GM12878 (cell line): ENCODE results near the gene RETREG1. TPM values are rescaled to one million over a fixed set of nuclear protein-coding genes. Genes with fewer than 3 reads are reported as not detected.

Source experiments
- ATAC-seq: fragments of 200-7000 bp; cut with Tn5 transposase; 3 replicates; pipeline ENCODE4 v1.9.1; 2020; ENCODE audit warnings: mild to moderate bottlenecking, moderate library complexity
- BruUV-seq: library from RNA; stranded (reverse); fragments of 400-500 nt; replicated peaks from 2 replicates; lab custom pipeline; 2021; lab: Mats Ljungman, UMichigan
- CTCF ChIA-PET: fragments of 300-600 bp; sonication (Branson Sonifier 250); formaldehyde crosslinking; extraction: SDS; loops from one replicate; lab custom pipeline; 2021; ENCODE audit warnings: inconsistent platforms; lab: Yijun Ruan, JAX
- POLR2A ChIA-PET: fragments of 350-600 bp; formaldehyde crosslinking; extraction: SDS; loops from one replicate; lab custom pipeline; 2021; ENCODE audit warnings: inconsistent platforms; lab: Charles Lee
- RAD21 ChIA-PET: fragments of 300-600 bp; sonication (Branson Sonifier 250); formaldehyde crosslinking; loops from one replicate; lab custom pipeline; 2023; ENCODE audit warnings: antibody characterized with exemption; ENCODE audit not compliant: unreplicated experiment; lab: Charles Lee
- SMC1A ChIA-PET: fragments of 300-600 bp; sonication (Branson Sonifier 250); formaldehyde crosslinking; loops from one replicate; lab custom pipeline; 2023; ENCODE audit not compliant: unreplicated experiment, uncharacterized antibody; lab: Charles Lee
- DNase-seq: peaks from one replicate; pipeline ENCODE4 v3.0.0-alpha.2; 2011; ENCODE audit warnings: low read depth, low spot score
- FAIRE-seq: peaks from 3 replicates; lab custom pipeline; 2011; peaks lifted over from hg19 to GRCh38; lab: Jason Lieb, UNC
- H2AFZ ChIP-seq: 2 replicates; pipeline ENCODE4 v1.6.0; 2011; ENCODE audit warnings: low read depth, low read length, control low read depth; ENCODE audit not compliant: control insufficient read depth
- H3K27ac ChIP-seq: 2 replicates; pipeline ENCODE4 v1.5.1; 2011; ENCODE audit warnings: control low read depth; ENCODE audit not compliant: control insufficient read depth, insufficient read depth
- H3K27me3 ChIP-seq, 2 experiments: replicated peaks in 1 of 2; 2 replicates each; pipeline versions ENCODE4 v1.6.0 to v1.6.1; 2011; ENCODE audit warnings: low read length in 1 of 2; ENCODE audit not compliant: control insufficient read depth in 2 of 2, insufficient read depth in 2 of 2
- H3K36me3 ChIP-seq, 2 experiments: 2 replicates each; pipeline ENCODE4 v1.5.1; 2011; ENCODE audit warnings: low read length in 1 of 2; ENCODE audit not compliant: control insufficient read depth in 2 of 2, insufficient read depth in 2 of 2
- H3K4me1 ChIP-seq: 2 replicates; pipeline ENCODE4 v1.6.1; 2011; ENCODE audit warnings: mild to moderate bottlenecking, low read length, moderate library complexity, mixed read lengths; ENCODE audit not compliant: control insufficient read depth, insufficient read depth
- H3K4me2 ChIP-seq: 2 replicates; pipeline ENCODE4 v1.6.0; 2011; ENCODE audit warnings: control low read depth; ENCODE audit not compliant: control insufficient read depth, insufficient read depth
- H3K4me3 ChIP-seq: fragments of 200-600 bp; sonication (generic); 2 replicates; pipeline ENCODE4 v1.5.1; 2016
- H3K79me2 ChIP-seq: 2 replicates; pipeline ENCODE4 v1.6.0; 2011; ENCODE audit warnings: low read length; ENCODE audit not compliant: control insufficient read depth, insufficient read depth
- H3K9ac ChIP-seq: 2 replicates; pipeline ENCODE4 v1.8.0; 2011; ENCODE audit warnings: low read length, control low read depth, mixed read lengths; ENCODE audit not compliant: control insufficient read depth, insufficient read depth
- H3K9me3 ChIP-seq: replicated peaks from 3 replicates; pipeline ENCODE4 v1.5.1; 2011; ENCODE audit warnings: mild to moderate bottlenecking, low read length; ENCODE audit not compliant: control insufficient read depth, insufficient read depth
- H4K20me1 ChIP-seq: 2 replicates; pipeline ENCODE4 v1.6.0; 2011; ENCODE audit not compliant: control insufficient read depth, insufficient read depth
- BCL3 ChIP-seq: IDR thresholded peaks from 2 replicates; pipeline ENCODE4 v1.6.1; 2011; ENCODE audit warnings: borderline replicate concordance, low read depth, mild to moderate bottlenecking, moderate library complexity, low read length; ENCODE audit not compliant: insufficient read depth, poor library complexity, severe bottlenecking
- GATAD2B ChIP-seq: fragments of 450-650 bp; conservative IDR thresholded peaks from 2 replicates; pipeline ENCODE4 v1.6.1; 2017; ENCODE audit warnings: low read depth, mild to moderate bottlenecking, moderate library complexity
- IRF3 ChIP-seq: fragments of 450-650 bp; IDR thresholded peaks from 2 replicates; pipeline ENCODE4 v1.6.1; 2014; ENCODE audit warnings: mild to moderate bottlenecking
- LARP7 ChIP-seq: fragments of 450-650 bp; IDR thresholded peaks from 2 replicates; pipeline ENCODE4 v1.6.1; 2017; ENCODE audit warnings: mild to moderate bottlenecking
- MEF2B ChIP-seq: fragments of 450-650 bp; IDR thresholded peaks from 2 replicates; pipeline ENCODE4 v1.6.1; 2018; ENCODE audit warnings: mild to moderate bottlenecking, moderate library complexity; ENCODE audit not compliant: partially characterized antibody, poor library complexity, severe bottlenecking
- STAT3 ChIP-seq: IDR thresholded peaks from 2 replicates; pipeline ENCODE4 v1.6.1; 2011; ENCODE audit warnings: low read depth, low read length, improper control_type of control experiment
- TBL1XR1 ChIP-seq: IDR thresholded peaks from 2 replicates; pipeline ENCODE4 v1.6.1; 2012; ENCODE audit warnings: low read depth, low read length, improper control_type of control experiment
- TCF12 ChIP-seq: IDR thresholded peaks from 2 replicates; pipeline ENCODE4 v1.6.1; 2011; ENCODE audit warnings: low read depth, mild to moderate bottlenecking, low read length
- WGBS: methylation state at CpG from one replicate; pipeline ENCODE4 v1.1.6; 2016; ENCODE audit warnings: low lambda C conversion rate; ENCODE audit not compliant: insufficient replicate concordance, insufficient coverage; ENCODE audit errors: missing lambda C conversion rate; 5-methylcytosine and 5-hydroxymethylcytosine counted together
- in situ Hi-C: fragments of 300-500 bp; cut with MboI; formaldehyde crosslinking; loops from 9 replicates; pipeline ENCODE4 v1.14.3; 2018; ENCODE audit warnings: mixed read lengths
- intact Hi-C: fragments of 100-400 bp; cut with micrococcal nuclease; formaldehyde crosslinking; loops from one replicate; pipeline ENCODE4 v1.14.2; 2022; ENCODE audit not compliant: unreplicated experiment
- polyA plus RNA-seq, 11 experiments: library from polyadenylated mRNA; depleted of rRNA in 4 of 11; unstranded in 6 of 11; stranded (reverse) in 5 of 11; fragments of >200 nt; fragmentation: Nextera tagmentation in 4 of 11; fragmentation: Illumina TruSeq in 1 of 11; extraction: Ambion mirVana in 4 of 11; extraction: Trizol in 1 of 11; gene quantifications; 1 replicate in 1 of 11; 2 replicates in 10 of 11; pipeline versions ENCODE4 v1.2.1 to v1.2.3, GENCODE V29; 2011 to 2016; ENCODE audit warnings: inconsistent platforms in 2 of 11, missing spikeins in 2 of 11, low read depth in 1 of 11
- total RNA-seq, 4 experiments: library from RNA; depleted of rRNA in 3 of 4; stranded (reverse); fragments of >200 nt in 3 of 4; fragmentation: Illumina TruSeq in 1 of 4; extraction: Trizol in 1 of 4; gene quantifications; 2 replicates each; pipeline versions ENCODE4 v1.2.1 to v1.2.3, GENCODE V29; 2013 to 2021

RETREG1 gene
- total and polyA plus RNA-seq, 10 of the 15 experiments (the other 5 are each of a cell fraction or from before 2014, with no cell fraction given): 3.9 to 8.9 (median 6.4) TPM

- ATAC-seq: no peak
- WGBS: 64% methylated on average over 3 of the region's 3 CpGs
- Histone ChIP-seq H2AFZ (no peak overlapping the region), H4K20me1 (no peaks in the 10 kb centered on the region), H3K9ac (no peak overlapping the region), H3K9me3 (no peaks in the 10 kb centered on the region), H3K4me3 (no peak overlapping the region), H3K27ac (no peak overlapping the region), H3K36me3 (no peaks in the 10 kb centered on the region), H3K4me1 (no peaks in the 10 kb centered on the region), H3K79me2 (no peaks in the 10 kb centered on the region), H3K4me2 (no peak overlapping the region), H3K27me3 (no peaks in the 10 kb centered on the region)
- ChIA-PET CTCF (interaction anchor here (1.2 to 1.3 kb wide), 2 partner anchors 14 to 16 kb away, joined by 3 read pairs; no protein-coding TSS in a partner anchor), SMC1A (no interaction called here), POLR2A (no interaction called here), RAD21 (interaction anchor here (0.7 kb wide), 1 partner anchor 16 kb away, joined by 4 read pairs; no protein-coding TSS in a partner anchor)
- no peak for DNase-seq
- in situ Hi-C loops (no loop called here), intact Hi-C loops (no loop called here)
- no peak for TF ChIP-seq TCF12
- no peak for TF ChIP-seq BCL3
- TF ChIP-seq TBL1XR1: no peak
- no peak for TF ChIP-seq GATAD2B
- TF ChIP-seq STAT3: no peak
- TF ChIP-seq IRF3: no peak
- TF ChIP-seq MEF2B: no peak
- TF ChIP-seq LARP7: no peak
- BruUV-seq: no TSS peak
- FAIRE-seq: no peak
Observed at GRCh38 chr5:16570121-16570815, 46.5 kb downstream of the RETREG1 start.
